ENCODE measurements around the gene DENND1C.
A peak's percentile ranks its signal among the peaks of the same experiment; 100 is the strongest.

Gene DENND1C

GRCh38 chr19:6424939-6425731 lies 56.5 kb downstream of the DENND1C start:
- peak; percentile 99 for DNase-seq (ENCODE audit: low spot score)
- in situ Hi-C loops (cut with MboI; ENCODE audit: low sequenced_read_pairs, unreplicated experiment), result no loop called here
- TF ChIP-seq, protein P1, sequence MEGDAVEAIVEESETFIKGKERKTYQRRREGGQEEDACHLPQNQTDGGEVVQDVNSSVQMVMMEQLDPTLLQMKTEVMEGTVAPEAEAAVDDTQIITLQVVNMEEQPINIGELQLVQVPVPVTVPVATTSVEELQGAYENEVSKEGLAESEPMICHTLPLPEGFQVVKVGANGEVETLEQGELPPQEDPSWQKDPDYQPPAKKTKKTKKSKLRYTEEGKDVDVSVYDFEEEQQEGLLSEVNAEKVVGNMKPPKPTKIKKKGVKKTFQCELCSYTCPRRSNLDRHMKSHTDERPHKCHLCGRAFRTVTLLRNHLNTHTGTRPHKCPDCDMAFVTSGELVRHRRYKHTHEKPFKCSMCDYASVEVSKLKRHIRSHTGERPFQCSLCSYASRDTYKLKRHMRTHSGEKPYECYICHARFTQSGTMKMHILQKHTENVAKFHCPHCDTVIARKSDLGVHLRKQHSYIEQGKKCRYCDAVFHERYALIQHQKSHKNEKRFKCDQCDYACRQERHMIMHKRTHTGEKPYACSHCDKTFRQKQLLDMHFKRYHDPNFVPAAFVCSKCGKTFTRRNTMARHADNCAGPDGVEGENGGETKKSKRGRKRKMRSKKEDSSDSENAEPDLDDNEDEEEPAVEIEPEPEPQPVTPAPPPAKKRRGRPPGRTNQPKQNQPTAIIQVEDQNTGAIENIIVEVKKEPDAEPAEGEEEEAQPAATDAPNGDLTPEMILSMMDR (IDR thresholded peaks at IDR 0.05; ENCODE audit: borderline replicate concordance, control extremely low read depth, extremely low read depth, insufficient read depth, missing control alignments), result no peak

- no peak for DNase-seq (ENCODE audit: low spot score)
- TF ChIP-seq, protein P1 (IDR thresholded peaks at IDR 0.05; ENCODE audit: borderline replicate concordance, control extremely low read depth, extremely low read depth, insufficient read depth, missing control alignments), result no peak
- in situ Hi-C loops (cut with MboI; ENCODE audit: low sequenced_read_pairs, unreplicated experiment), result no loop called here
Measured at GRCh38 chr19:6424195-6424938, 57.2 kb downstream of the DENND1C start, which contains the start of gene KHSRP. TSS of gene KHSRP (minus strand) at chr19:6424811. CDS start at chr19:6424701, 110 bp downstream.

GRCh38 chr19:6423499-6424194 lies 57.9 kb downstream of the DENND1C start:
- in situ Hi-C loops (cut with MboI; ENCODE audit: low sequenced_read_pairs, unreplicated experiment), result no loop called here
- TF ChIP-seq, protein P1 (IDR thresholded peaks at IDR 0.05; ENCODE audit: borderline replicate concordance, control extremely low read depth, extremely low read depth, insufficient read depth, missing control alignments), result no peak
- DNase-seq (ENCODE audit: low spot score), result peak; percentile 70

- in situ Hi-C loops (cut with MboI; ENCODE audit: low sequenced_read_pairs, unreplicated experiment), result no loop called here
- TF ChIP-seq, protein P1 (IDR thresholded peaks at IDR 0.05; ENCODE audit: borderline replicate concordance, control extremely low read depth, extremely low read depth, insufficient read depth, missing control alignments), result no peak
- DNase-seq (ENCODE audit: low spot score), result no peak
Measured at GRCh38 chr19:6421075-6422014, 60.2 kb downstream of the DENND1C start.

GRCh38 chr19:6418562-6418932 lies 63.0 kb downstream of the DENND1C start:
- in situ Hi-C loops (cut with MboI; ENCODE audit: low sequenced_read_pairs, unreplicated experiment), result no loop called here
- DNase-seq (ENCODE audit: low spot score), result no peak
- TF ChIP-seq, protein P1 (IDR thresholded peaks at IDR 0.05; ENCODE audit: borderline replicate concordance, control extremely low read depth, extremely low read depth, insufficient read depth, missing control alignments), result no peak
